Activated CD4-positive, CD25-positive, alpha-beta regulatory T cell (primary cell): Measurements from ENCODE around the gene ZNF593.

Experiments
- DNase-seq, 4 experiments: peaks; one replicate each; lab custom pipeline; 2025; lab: John Stamatoyannopoulos, UW

ZNF593 gene

DNA sequence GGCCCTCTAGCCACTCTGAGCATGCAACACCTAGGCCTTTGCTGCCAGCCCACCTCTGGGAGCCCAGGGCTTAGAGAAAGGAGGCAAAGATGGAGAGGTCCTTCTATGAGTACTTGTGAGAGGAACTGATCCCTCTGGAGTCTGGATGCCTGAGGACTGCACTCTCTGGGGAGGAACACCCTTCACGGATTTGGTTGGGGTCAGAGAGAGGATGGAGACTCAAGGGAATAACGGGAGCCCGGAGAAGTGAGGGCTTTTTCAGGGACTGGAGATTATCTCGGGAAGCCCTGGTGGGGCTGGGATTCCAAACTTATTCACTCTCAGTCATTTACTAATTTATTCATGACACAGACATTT, 532 bp upstream of the ZNF593 start:
- no peak for DNase-seq

- DNase-seq: no peak
These were observed 739 bp downstream of the ZNF593 start for GRCh38 chr1:26170472-26170821.

- DNase-seq: no peak
These were observed 1.7 kb downstream of the ZNF593 start, which contains the start of gene ZNF593OS for GRCh38 chr1:26171084-26172072. Gene ZNF593OS, minus strand, starts transcription at chr1:26171832. Its CDS starts 171 bp downstream, at chr1:26171661.

DNA sequence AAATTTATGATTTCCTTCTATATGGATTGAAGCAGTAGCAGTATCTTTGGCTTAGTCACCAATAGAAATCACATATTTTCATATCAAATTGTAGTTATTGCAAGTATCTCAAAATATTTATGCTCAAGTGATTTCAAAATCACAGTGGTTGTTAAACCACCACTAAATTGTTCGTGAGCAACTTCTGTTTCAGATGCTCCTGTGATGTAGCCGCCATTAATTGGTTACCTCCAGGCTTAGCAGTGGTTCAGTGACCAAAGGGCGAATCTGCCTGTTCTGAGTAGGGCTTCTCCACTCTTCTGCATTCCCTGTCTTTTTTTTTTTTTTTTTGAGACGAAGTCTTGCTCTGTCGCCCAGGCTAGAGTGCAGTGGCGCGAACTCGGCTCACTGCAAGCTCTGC, 5.6 kb downstream of the ZNF593 start:
- no peak for DNase-seq

GRCh38 chr1:26177182-26177684, 7.5 kb downstream of the ZNF593 start, which contains the start of gene CNKSR1:
Gene CNKSR1, plus strand, starts transcription at chr1:26177491. Its CDS starts 57 bp downstream, at chr1:26177548.
- no peak for DNase-seq

GRCh38 chr1:26180010-26180506, 10.3 kb downstream of the ZNF593 start:
- DNase-seq: no peak

- no peak for DNase-seq
These were observed 12.1 kb downstream of the ZNF593 start for GRCh38 chr1:26181586-26182382.

DNA sequence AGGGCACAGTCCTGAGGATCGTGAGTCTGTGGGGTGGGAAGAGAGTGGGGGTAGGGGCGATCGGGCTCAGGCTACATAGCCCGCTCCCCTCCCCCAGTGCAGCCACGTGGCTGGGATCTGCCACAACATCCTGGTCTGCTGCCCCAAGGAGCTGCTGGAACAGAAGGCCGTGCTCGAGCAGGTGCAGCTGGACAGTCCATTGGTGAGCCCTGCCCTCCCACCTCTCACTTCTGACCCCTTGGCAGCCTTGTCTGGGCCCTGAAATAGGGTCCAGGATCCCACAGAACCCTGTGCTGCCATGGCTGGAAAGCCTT, 12.6 kb downstream of the ZNF593 start:
- no peak for DNase-seq

- DNase-seq: no peak
These were observed 14.4 kb downstream of the ZNF593 start for GRCh38 chr1:26184086-26184485.

GRCh38 chr1:26184883-26185282, 15.2 kb downstream of the ZNF593 start:
- no peak for DNase-seq

- no peak for DNase-seq
These were observed 18.2 kb downstream of the ZNF593 start for GRCh38 chr1:26187882-26188281.

DNA sequence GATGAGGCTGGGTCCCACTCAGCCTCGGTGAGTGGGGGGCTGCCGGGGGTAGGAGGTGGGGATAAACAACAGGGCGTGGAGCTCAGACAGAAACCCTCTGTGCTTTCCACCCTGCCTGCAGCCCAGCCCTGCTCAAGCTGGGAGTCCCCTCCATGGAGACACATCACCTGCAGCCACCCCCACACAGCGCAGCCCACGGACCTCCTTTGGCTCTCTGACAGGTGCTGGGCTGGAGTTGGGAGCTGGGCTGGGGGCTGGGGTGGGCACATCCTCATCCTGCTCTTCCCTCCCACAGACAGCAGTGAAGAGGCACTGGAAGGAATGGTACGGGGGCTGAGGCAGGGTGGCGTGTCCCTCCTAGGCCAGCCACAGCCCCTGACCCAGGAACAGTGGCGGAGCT, 18.8 kb downstream of the ZNF593 start:
- no peak for DNase-seq

DNA sequence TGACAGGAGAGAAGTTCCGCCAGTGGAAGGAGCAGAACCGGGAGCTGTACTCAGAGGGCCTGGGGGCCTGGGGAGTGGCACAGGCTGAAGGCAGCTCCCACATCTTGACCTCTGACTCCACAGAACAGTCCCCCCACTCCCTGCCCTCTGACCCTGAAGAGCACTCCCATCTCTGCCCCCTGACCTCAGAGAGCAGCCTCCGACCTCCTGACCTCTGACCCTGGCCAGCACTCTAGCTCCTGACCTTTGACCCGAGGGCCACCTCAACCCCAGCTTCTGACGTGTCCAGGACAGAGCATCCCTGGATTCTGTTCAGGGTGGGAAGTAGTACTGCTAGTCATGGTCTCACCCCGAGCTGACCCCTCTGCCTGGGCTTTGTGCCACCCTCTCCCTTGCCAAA, 19.6 kb downstream of the ZNF593 start:
- no peak for DNase-seq

- DNase-seq: no peak
These were observed 20.1 kb downstream of the ZNF593 start for GRCh38 chr1:26189751-26190275.

DNA sequence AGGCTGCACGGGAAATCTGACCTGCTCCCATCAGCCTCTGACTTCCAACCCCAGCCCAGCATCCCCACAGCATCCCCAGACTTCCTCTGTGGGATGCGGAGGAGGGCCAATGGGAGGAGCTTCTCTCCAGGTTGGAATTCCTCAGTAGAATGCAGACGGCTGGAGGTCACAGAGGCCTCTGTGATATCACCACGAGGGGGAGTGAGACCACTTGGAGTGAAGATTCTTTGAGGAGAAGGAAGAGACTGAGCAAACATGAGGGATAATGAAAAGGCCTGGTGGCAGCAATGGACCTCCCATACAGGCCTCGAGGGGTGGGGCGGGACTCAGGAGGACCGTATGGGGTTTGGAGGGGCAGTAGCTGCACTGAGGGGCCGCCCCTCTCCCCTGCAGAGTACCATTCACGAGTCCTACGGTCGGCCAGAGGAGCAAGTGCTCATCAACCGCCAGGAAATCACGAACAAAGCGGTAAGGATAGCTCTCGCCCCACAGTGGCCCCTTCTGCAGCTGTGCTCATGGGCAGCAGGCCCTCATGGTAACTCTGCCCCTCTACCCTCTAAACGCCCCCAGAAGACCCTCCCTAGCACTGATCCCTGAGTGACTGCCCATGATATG, 20.8 kb downstream of the ZNF593 start, which contains the start of gene CATSPER4:
CATSPER4 (plus strand) TSS at position 230 of the 615 bp plus-strand sequence; CDS start at position 256, 26 bp downstream.
- DNase-seq: no peak

DNA sequence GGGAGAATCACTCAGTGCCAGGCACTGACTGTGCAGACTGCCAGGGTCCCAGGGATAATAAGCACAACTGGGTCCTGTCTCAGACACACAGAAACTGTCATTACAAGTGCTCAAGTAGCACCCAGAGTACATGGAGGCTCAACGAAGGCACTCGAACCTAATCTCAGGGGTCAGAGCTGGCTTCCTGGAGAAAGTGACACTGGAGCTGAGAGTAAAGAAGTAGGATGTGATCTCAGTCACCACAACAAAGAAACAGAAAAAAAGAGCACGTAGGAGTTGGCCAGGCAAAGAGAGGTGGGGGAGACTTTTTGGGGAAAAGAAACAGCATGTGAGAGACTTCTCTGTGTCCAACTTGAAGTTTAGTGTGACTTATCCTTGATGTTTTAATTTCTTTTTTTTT, 22.0 kb downstream of the ZNF593 start:
- no peak for DNase-seq

DNA sequence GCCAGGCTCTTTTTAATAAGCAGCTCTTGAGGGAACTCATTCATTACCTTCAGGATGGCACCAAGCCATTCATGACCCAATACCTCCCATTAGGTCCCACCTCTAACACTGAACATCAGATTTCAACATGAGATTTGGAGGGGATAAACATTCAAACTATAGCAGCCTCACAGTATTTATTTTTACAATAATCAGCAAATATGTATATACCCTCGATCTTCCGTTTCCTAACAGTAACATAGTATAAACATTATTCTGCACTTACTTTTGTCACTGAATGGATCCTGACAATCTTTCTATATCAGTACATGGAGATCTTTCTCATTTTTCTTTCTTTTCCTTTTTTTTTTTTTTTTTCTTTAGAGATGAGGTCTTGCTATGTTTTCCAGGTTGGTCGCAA, 26.1 kb downstream of the ZNF593 start:
- no peak for DNase-seq

DNA sequence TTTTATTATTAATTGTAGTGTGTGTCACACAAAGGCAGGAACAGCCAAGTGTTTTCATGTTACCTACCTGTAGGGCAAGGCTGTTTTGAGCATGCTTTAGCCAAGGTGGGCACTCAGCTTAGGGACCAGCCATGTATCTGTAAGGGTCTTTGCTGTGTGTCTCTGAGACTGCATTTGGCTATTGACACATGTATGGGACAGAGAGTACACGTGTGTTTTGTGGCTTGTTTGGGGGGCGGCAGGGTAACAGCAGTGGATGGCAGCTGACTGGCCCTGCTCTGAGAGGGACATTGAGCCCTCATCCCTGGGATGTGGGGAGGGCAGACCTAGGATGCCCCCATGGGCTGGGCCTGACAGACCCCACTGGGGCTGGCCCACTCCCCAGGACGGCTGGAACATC, 27.6 kb downstream of the ZNF593 start:
- DNase-seq: no peak

DNA sequence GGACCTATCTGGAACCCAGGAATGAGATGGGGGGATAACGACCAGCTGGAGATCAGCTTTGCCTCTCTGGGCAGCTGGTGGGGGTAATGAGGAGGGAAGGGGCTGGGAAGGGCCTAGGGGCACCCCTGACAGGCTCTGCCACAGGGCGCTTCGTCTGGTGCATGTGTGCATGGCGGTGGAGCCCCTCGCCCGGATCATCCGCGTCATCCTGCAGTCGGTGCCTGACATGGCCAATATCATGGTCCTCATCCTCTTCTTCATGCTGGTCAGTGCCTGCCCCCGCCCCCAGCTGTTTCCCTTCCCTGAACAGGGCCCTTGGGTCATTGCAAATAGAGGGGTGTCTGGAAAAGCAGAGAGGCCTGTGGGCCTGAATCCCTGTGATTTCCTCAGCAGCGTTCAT, 28.1 kb downstream of the ZNF593 start:
- DNase-seq: no peak

DNA sequence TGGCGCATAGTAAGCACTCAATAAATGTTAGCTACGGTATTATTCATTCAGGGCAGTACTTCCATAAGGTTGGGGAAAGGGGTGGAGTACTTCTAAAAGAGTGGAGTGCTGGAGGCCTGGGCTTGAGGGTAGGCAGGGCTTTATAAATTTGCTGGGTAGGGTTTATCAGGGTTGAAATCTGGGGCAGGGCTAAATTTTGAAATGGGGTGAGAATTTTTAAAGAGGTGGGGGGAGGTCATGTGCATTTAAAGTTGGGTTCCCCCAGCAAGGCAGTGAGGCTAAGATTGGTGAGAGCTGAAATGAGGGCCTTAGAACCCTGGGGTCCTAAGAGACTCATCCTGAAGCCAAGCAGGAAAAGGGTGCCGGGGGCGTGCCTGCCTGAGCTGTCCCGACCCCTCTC, 30.7 kb downstream of the ZNF593 start:
- DNase-seq: no peak

DNA sequence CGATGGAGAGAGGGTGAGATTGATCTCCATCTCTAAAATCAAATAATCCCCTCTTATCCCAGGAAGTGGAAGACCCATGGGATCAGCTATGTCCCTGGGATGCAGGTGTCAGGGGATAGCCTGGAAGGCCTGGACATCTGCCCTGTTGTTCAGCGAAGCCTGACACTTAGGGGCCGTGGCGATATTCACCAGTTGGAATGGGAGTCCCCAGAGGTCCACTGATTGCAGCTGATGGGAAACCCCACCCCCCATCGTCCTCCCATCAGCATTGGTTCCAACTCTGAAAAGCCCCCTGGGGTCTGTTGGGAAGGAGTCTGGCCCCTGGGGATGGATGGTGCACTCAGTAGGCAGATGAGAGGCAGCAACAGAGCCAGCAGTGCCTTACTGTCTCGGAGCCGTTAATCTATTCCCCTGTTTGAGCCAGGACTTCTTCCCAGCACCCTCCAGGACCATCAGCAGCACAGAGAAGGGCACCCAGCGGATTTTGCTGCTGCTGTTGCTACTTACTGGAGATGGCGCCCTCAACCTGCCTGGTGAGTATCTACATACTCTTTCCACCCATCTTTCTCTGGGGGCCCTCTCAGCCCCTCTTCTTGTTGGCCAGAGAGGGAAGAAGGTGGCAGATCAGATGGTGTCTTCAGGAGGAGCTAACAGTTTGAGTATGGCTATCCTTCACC, 34.1 kb downstream of the ZNF593 start:
- no peak for DNase-seq
